Lung (tissue), 12 donors: ENCODE data around the gene ZNF385C. TPM values are rescaled to one million over a fixed set of nuclear protein-coding genes. Genes with fewer than 3 reads are reported as not detected.
A peak's percentile ranks its signal among the peaks of the same experiment; 100 is the strongest.
"Not testable (repeated sequence)": the region's sequence is repeated elsewhere in the genome, so short reads cannot be mapped to it uniquely, and the experiment has no call there.

ENCODE experiments used
- ATAC-seq: fragments of 200-7000 bp; cut with Tn5 transposase; one replicate; pipeline ENCODE4 v1.9.1; 2020; ENCODE audit warnings: moderate number of reproducible peaks; ENCODE audit not compliant: insufficient read depth, low FRiP score
- DNase-seq, 3 donors: peaks; one replicate each; pipeline ENCODE4 v3.0.0-alpha.2; 2013 to 2017
- H3K27ac ChIP-seq, 2 donors: one replicate each; pipeline ENCODE4 v1.5.1; 2013; ENCODE audit warnings: mild to moderate bottlenecking in 2 of 2, moderate library complexity in 2 of 2, control low read depth in 1 of 2, inconsistent platforms in 1 of 2, low read depth in 1 of 2, low read length in 1 of 2
- H3K27me3 ChIP-seq, 3 donors: one replicate each; pipeline ENCODE4 v1.5.1; 2013; ENCODE audit warnings: low read length in 2 of 3; ENCODE audit not compliant: control insufficient read depth in 3 of 3, insufficient read depth in 3 of 3
- H3K36me3 ChIP-seq, 4 donors: one replicate each; pipeline ENCODE4 v1.5.1; 2013; ENCODE audit warnings: low read length in 4 of 4, mild to moderate bottlenecking in 1 of 4, moderate library complexity in 1 of 4; ENCODE audit not compliant: control insufficient read depth in 4 of 4, insufficient read depth in 4 of 4
- H3K4me1 ChIP-seq, 5 donors: one replicate each; pipeline ENCODE4 v1.5.1; 2013; ENCODE audit warnings: low read length in 5 of 5, mild to moderate bottlenecking in 2 of 5, moderate library complexity in 1 of 5; ENCODE audit not compliant: control insufficient read depth in 5 of 5, insufficient read depth in 5 of 5
- H3K4me3 ChIP-seq: one replicate; pipeline ENCODE4 v1.5.1; 2013; ENCODE audit warnings: mild to moderate bottlenecking, control low read depth, moderate library complexity
- H3K9ac ChIP-seq, 2 donors: one replicate each; pipeline ENCODE4 v1.5.1; 2013; ENCODE audit warnings: low read length in 2 of 2, control low read depth in 1 of 2; ENCODE audit not compliant: insufficient read depth in 1 of 2
- H3K9me3 ChIP-seq, 4 donors: one replicate each; pipeline ENCODE4 v1.5.1; 2013; ENCODE audit warnings: low read length in 3 of 4, mild to moderate bottlenecking in 1 of 4, moderate library complexity in 1 of 4; ENCODE audit not compliant: control insufficient read depth in 4 of 4, insufficient read depth in 3 of 4
- WGBS, 2 donors: extraction: QIAGEN DNeasy Blood & Tissue Kit; methylation state at CpG; one replicate each; pipeline ENCODE4 v1.1.7; 2013; 5-methylcytosine and 5-hydroxymethylcytosine counted together
- polyA plus RNA-seq, 2 donors: library from polyadenylated mRNA; stranded (reverse); fragments of 200-250 nt; gene quantifications; one replicate each; pipeline ENCODE4 v1.2.1, GENCODE V29; 2013
- total RNA-seq, 2 donors: library from RNA; depleted of rRNA in 1 of 2; stranded (reverse); fragments of >200 nt in 1 of 2; gene quantifications; one replicate each; pipeline ENCODE4 v1.2.1, GENCODE V29; 2014 to 2021
- TF ChIP-seq, protein P1 (sequence below): IDR thresholded peaks from 2 replicates; pipeline ENCODE4 v1.5.1; 2012; ENCODE audit warnings: mild to moderate bottlenecking; ENCODE audit errors: control extremely low read depth, extremely low read depth
- donor health status: control.
- donor health status: control.
- donor health status: Bipolar disorder and iron deficiency.
- donor health status: healthy.
- donor health status: DM: yes; HTN: yes; CAD: no.

ZNF385C gene
- total and polyA plus RNA-seq, 4 donors, result 0.14 to 0.57 (median 0.37) TPM

DNA sequence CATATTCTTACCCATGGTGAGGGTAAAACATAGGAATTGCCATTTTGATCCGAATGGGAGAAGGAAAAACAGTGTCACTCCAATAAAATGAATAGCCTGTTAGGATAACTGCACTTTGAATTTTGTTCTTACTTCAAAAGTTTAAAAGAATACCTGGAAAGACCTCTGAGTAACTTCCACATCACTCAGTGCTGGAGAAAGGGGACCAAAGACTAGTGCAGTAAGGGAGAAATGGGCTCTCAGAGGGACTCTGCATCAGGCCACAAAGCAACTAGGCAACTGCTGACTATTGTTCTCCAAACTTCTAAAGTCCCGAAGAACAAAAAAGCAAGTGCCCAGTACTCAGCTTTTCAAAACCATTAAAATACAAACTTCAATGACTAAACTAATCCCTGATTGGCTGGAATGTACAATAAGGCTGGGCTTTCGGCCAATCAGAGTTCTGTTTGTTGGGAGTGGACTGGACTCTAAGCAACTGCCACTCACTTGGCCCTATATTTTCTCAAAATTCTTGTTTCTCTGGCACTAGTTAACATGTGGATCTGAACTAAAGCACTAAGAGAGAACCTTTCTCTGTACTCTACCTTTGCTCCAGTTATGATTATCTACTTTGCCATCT, 87.3 kb downstream of the ZNF385C start:
- TF ChIP-seq, protein P1, sequence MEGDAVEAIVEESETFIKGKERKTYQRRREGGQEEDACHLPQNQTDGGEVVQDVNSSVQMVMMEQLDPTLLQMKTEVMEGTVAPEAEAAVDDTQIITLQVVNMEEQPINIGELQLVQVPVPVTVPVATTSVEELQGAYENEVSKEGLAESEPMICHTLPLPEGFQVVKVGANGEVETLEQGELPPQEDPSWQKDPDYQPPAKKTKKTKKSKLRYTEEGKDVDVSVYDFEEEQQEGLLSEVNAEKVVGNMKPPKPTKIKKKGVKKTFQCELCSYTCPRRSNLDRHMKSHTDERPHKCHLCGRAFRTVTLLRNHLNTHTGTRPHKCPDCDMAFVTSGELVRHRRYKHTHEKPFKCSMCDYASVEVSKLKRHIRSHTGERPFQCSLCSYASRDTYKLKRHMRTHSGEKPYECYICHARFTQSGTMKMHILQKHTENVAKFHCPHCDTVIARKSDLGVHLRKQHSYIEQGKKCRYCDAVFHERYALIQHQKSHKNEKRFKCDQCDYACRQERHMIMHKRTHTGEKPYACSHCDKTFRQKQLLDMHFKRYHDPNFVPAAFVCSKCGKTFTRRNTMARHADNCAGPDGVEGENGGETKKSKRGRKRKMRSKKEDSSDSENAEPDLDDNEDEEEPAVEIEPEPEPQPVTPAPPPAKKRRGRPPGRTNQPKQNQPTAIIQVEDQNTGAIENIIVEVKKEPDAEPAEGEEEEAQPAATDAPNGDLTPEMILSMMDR, result no peak

GRCh38 chr17:42010266-42010680, 88.0 kb downstream of the ZNF385C start:
- peak overlapping the region in 1 of 2 donors; percentile 36 for H3K27ac ChIP-seq
- not testable (repeated sequence) for DNase-seq, H3K27me3 ChIP-seq, H3K9ac ChIP-seq, H3K36me3 ChIP-seq, H3K4me3 ChIP-seq, H3K9me3 ChIP-seq
- WGBS, 2 donors, result 25 to 40% methylated on average over 9 of the region's 9 CpGs
- H3K4me1 ChIP-seq, result peaks cover 0 to 21% (median 3%) of the 10 kb centered on the region in 5 donors
- ATAC-seq, result peak; percentile 50

More for the DNA sequence above, 87.3 kb downstream of the ZNF385C start:
- Histone ChIP-seq H3K9me3 (no peaks in the 10 kb centered on the region), H3K4me1 (peaks cover 0 to 25% (median 5%) of the 10 kb centered on the region in 5 donors), H3K27ac (peak overlapping the region in 1 of 2 donors; percentile 36), H3K27me3 (no peaks in the 10 kb centered on the region), H3K36me3 (peaks cover 0 to 6% (median 2%) of the 10 kb centered on the region in 4 donors), H3K4me3 (no peak overlapping the region), H3K9ac (no peak overlapping the region)
- DNase-seq, result no peak
- 91 to 95% methylated on average over 3 of the region's 3 CpGs for WGBS, 2 donors
- ATAC-seq, result no peak

GRCh38 chr17:42009170-42009569, 89.1 kb downstream of the ZNF385C start:
- TF ChIP-seq, protein P1, result no peak
- Histone ChIP-seq H3K27me3 (no peaks in the 10 kb centered on the region), H3K4me3 (no peak overlapping the region), H3K9ac (no peak overlapping the region), H3K4me1 (peaks cover 0 to 25% (median 3%) of the 10 kb centered on the region in 5 donors), H3K36me3 (peaks cover 0 to 6% (median 2%) of the 10 kb centered on the region in 4 donors), H3K9me3 (no peaks in the 10 kb centered on the region), H3K27ac (no peak overlapping the region)
- no peak for DNase-seq
- WGBS, 2 donors, result 77 to 81% methylated on average over 4 of the region's 4 CpGs
- no peak for ATAC-seq

DNA sequence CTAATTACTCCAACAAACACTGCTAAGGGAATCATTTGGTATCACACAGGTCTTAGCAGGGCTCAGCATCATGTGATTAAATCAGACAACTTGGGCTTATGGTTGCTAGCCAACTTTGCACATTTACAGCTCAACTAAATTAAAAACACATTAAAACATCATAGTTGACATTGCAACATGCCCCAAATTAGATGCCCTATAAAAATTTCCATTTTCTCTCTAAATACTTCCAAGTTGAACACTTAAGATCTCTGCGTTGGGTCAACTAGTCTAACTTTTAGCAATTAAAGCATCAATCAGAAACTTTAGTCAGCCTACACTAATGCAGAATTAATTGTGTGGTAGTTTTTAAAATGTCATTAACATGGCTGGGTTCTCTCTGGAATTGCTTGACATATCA, 93.1 kb downstream of the ZNF385C start:
- 84 to 86% methylated on average over 1 of the region's 1 CpG for WGBS, 2 donors
- DNase-seq (no peak), ATAC-seq (no peak)
- Histone ChIP-seq H3K27ac (no peak overlapping the region), H3K4me1 (peaks cover 0 to 7% (median 0%) of the 10 kb centered on the region in 5 donors), H3K9ac (no peak overlapping the region), H3K4me3 (no peak overlapping the region), H3K27me3 (no peaks in the 10 kb centered on the region), H3K9me3 (no peaks in the 10 kb centered on the region), H3K36me3 (peaks cover 4 to 31% (median 19%) of the 10 kb centered on the region in 4 donors)
- TF ChIP-seq, protein P1, result no peak
